Prostate gland (tissue), 2 donors: ENCODE measurements around the gene TUBGCP3. TPM values are rescaled to one million over a fixed set of nuclear protein-coding genes. Genes with fewer than 3 reads are reported as not detected.

Source experiments
- DNase-seq: peaks from one replicate; pipeline ENCODE4 v3.0.0-alpha.2; 2019; ENCODE audit warnings: low spot score
- H3K27ac ChIP-seq, 2 donors: fragments of 200-600 bp; sonication (generic); 2 replicates each; pipeline ENCODE4 v1.5.1; 2017 to 2019
- H3K27me3 ChIP-seq: fragments of 200-600 bp; sonication (generic); replicated peaks from 2 replicates; pipeline ENCODE4 v1.5.1; 2019; ENCODE audit not compliant: insufficient read depth
- H3K36me3 ChIP-seq, 2 donors: fragments of 200-600 bp; sonication (generic); 1 replicate in 1 of 2; 2 replicates in 1 of 2; pipeline versions ENCODE4 v1.5.1 to v1.8.1; 2017 to 2019
- H3K4me1 ChIP-seq: fragments of 200-600 bp; sonication (generic); replicated peaks from 2 replicates; pipeline ENCODE4 v1.5.1; 2019
- H3K4me3 ChIP-seq, 2 donors: fragments of 200-600 bp; sonication (generic); 2 replicates each; pipeline ENCODE4 v1.5.1; 2017 to 2019
- H3K9me3 ChIP-seq: fragments of 200-600 bp; sonication (generic); 2 replicates; pipeline ENCODE4 v1.5.1; 2017
- CTCF ChIP-seq, 4 experiments: fragments of 200-600 bp in 2 of 4; fragments of 450-650 bp in 2 of 4; sonication (generic) in 2 of 4; IDR thresholded peaks; 1 replicate in 3 of 4; 2 replicates in 1 of 4; pipeline ENCODE4 v1.5.1; 2016 to 2019; ENCODE audit warnings: antibody characterized with exemption in 4 of 4, mild to moderate bottlenecking in 2 of 4, moderate library complexity in 2 of 4
- POLR2A ChIP-seq: fragments of 450-650 bp; IDR thresholded peaks from one replicate; pipeline ENCODE4 v1.6.1; 2016; ENCODE audit warnings: antibody characterized with exemption, mild to moderate bottlenecking
- POLR2AphosphoS5 ChIP-seq: sonication (generic); formaldehyde crosslinking; IDR thresholded peaks from one replicate; pipeline ENCODE4 v1.6.1; 2017; ENCODE audit warnings: antibody characterized with exemption
- WGBS: methylation state at CpG from one replicate; pipeline ENCODE4 v1.1.5; 2018; 5-methylcytosine and 5-hydroxymethylcytosine counted together
- intact Hi-C: fragments of 100-400 bp; cut with DNase I; formaldehyde crosslinking; loops from one replicate; pipeline ENCODE4 v1.14.2; 2022
- total RNA-seq, 2 donors: library from RNA; depleted of rRNA; stranded (reverse); fragments of >200 nt; gene quantifications; one replicate each; pipeline ENCODE4 v1.1.0, GENCODE V29; 2016

Gene TUBGCP3
- total RNA-seq, 2 donors from 2014 or later: 19.7 to 37.5 TPM

GRCh38 chr13:112438515-112438914 lies 149.4 kb downstream of the TUBGCP3 start:
- no peaks in the 10 kb centered on the region for H3K9me3 ChIP-seq
- H3K36me3 ChIP-seq: no peaks in the 10 kb centered on the region
- no peak overlapping the region for H3K27ac ChIP-seq
- no peak for DNase-seq
- peaks cover 3% of the 10 kb centered on the region for H3K27me3 ChIP-seq
- no peak overlapping the region for H3K4me3 ChIP-seq
- TF ChIP-seq POLR2A (no peak), CTCF (IDR thresholded peaks at IDR 0.05) (no peak), POLR2AphosphoS5 (no peak)
- intact Hi-C loops: no loop called here
- no peaks in the 10 kb centered on the region for H3K4me1 ChIP-seq
- 88% methylated on average over 2 of the region's 2 CpGs for WGBS

- Histone ChIP-seq H3K4me3 (no peak overlapping the region), H3K36me3 (no peaks in the 10 kb centered on the region), H3K9me3 (no peaks in the 10 kb centered on the region), H3K4me1 (no peaks in the 10 kb centered on the region), H3K27me3 (peaks cover 3% of the 10 kb centered on the region), H3K27ac (no peak overlapping the region)
- TF ChIP-seq POLR2A (no peak), POLR2AphosphoS5 (no peak), CTCF (IDR thresholded peaks at IDR 0.05) (no peak)
- no peak for DNase-seq
- intact Hi-C loops: no loop called here
- 90% methylated on average over 1 of the region's 1 CpG for WGBS
Observed at GRCh38 chr13:112438094-112438493, 149.9 kb downstream of the TUBGCP3 start.

- WGBS: 89% methylated on average over 9 of the region's 9 CpGs
- H3K27ac ChIP-seq: no peak overlapping the region
- H3K4me3 ChIP-seq: no peak overlapping the region
- no peak for TF ChIP-seq POLR2A
- no peak for TF ChIP-seq CTCF (IDR thresholded peaks at IDR 0.05)
- no peak for TF ChIP-seq POLR2AphosphoS5
- intact Hi-C loops: no loop called here
- no peaks in the 10 kb centered on the region for H3K9me3 ChIP-seq
- no peaks in the 10 kb centered on the region for H3K36me3 ChIP-seq
- no peaks in the 10 kb centered on the region for H3K27me3 ChIP-seq
- H3K4me1 ChIP-seq: no peaks in the 10 kb centered on the region
- no peak for DNase-seq
Observed at GRCh38 chr13:112435973-112436372, 152.0 kb downstream of the TUBGCP3 start.

Other genes starting within 250 kb of the TUBGCP3 start
- gene SPACA7, start 211.8 kb downstream of the TUBGCP3 start, total RNA-seq: 1 to 10 TPM in 1 of 2 donors, not detected in 1; 4.9 TPM
- 10 to 100 TPM; 10.9 to 89.3 TPM for gene ATP11A, start 101.9 kb upstream of the TUBGCP3 start, total RNA-seq